Neural progenitor cell (in vitro differentiated cells): ENCODE data around the gene ZSWIM6.

ENCODE experiments used
- EZH2 ChIP-seq: fragments of 200-600 bp; sonication (generic); IDR thresholded peaks from 2 replicates; pipeline ENCODE4 v1.6.1; 2017; ENCODE audit warnings: antibody characterized with exemption, mild to moderate bottlenecking, moderate library complexity
- TF ChIP-seq, protein P1 (sequence below): fragments of 200-600 bp; sonication (generic); IDR thresholded peaks from 2 replicates; pipeline ENCODE4 v1.5.1; 2017; ENCODE audit warnings: antibody characterized with exemption, mild to moderate bottlenecking

DNA sequence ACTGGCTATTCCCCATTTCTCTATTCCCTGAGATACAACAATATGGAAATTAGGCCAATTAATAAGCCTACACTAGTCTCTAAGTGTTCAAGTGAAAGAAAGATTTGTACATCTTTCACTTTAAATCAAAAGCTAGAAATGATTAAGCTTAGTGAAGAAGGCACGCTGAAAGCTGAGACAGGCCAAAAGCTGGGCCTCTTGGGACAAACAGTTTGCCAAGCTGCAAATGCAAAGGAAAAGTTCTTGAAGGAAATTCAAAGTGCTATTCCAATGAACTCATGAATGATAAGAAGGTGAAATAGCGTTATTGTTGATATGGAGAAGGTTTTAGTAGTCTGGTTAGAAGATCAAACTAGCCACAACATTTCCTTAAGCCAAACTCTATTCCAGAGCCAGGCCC is 256.2 kb downstream of the ZSWIM6 start:
- no peak for TF ChIP-seq EZH2
- TF ChIP-seq, protein P1, sequence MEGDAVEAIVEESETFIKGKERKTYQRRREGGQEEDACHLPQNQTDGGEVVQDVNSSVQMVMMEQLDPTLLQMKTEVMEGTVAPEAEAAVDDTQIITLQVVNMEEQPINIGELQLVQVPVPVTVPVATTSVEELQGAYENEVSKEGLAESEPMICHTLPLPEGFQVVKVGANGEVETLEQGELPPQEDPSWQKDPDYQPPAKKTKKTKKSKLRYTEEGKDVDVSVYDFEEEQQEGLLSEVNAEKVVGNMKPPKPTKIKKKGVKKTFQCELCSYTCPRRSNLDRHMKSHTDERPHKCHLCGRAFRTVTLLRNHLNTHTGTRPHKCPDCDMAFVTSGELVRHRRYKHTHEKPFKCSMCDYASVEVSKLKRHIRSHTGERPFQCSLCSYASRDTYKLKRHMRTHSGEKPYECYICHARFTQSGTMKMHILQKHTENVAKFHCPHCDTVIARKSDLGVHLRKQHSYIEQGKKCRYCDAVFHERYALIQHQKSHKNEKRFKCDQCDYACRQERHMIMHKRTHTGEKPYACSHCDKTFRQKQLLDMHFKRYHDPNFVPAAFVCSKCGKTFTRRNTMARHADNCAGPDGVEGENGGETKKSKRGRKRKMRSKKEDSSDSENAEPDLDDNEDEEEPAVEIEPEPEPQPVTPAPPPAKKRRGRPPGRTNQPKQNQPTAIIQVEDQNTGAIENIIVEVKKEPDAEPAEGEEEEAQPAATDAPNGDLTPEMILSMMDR: no peak
